Heart left ventricle (tissue), 13 donors: ENCODE data around the gene ZNF341.

ENCODE experiments used
- POLR2A ChIP-seq, 2 donors: fragments of 450-650 bp; IDR thresholded peaks; one replicate each; pipeline ENCODE4 v1.6.1; 2017; ENCODE audit warnings: antibody characterized with exemption in 2 of 2, mild to moderate bottlenecking in 2 of 2, moderate library complexity in 2 of 2
- TF ChIP-seq, protein P1 (sequence below), 12 donors: fragments of 200-600 bp; sonication (generic) in 4 of 12; IDR thresholded peaks; one replicate each; pipeline versions ENCODE4 v1.5.0 to v1.8.0; 2018 to 2022; ENCODE audit warnings: antibody characterized with exemption in 12 of 12, mild to moderate bottlenecking in 5 of 12
- donor health status: ischemic (EF 13 %, LVEDD 7.1; RV severe dilation, severe dysfunction).
- donor health status: DM: no; HTN: yes; CAD: no.
- donor health status: DM: no; HTN: no; CAD: no.
- donor health status: ischemic (EF 25% LVEDD 6.9; RV normal size, moderate dysfunction).
- donor health status: ischemic (EF 25% LVEDD 5.7; RV mildly dilated, moderate dysfunction).
- donor health status: ischemic (EF 35%, LVEDD 5.7; RV mildly dilated, moderate dysfunction).
- donor health status: nonischemic (EF 11% LVEDD 7.7; RV severe dilation, severe dysfunction).
- donor health status: DM: yes; HTN: yes; CAD: no.
- donor health status: PGD.
- donor health status: ischemic (EF 29% LVEDD 5.4; RV normal size, mild dysfunction).
- donor health status: nonischemic (EF 23%, LVEDD 6.1; RV moderate dilation, normal function).

DNA sequence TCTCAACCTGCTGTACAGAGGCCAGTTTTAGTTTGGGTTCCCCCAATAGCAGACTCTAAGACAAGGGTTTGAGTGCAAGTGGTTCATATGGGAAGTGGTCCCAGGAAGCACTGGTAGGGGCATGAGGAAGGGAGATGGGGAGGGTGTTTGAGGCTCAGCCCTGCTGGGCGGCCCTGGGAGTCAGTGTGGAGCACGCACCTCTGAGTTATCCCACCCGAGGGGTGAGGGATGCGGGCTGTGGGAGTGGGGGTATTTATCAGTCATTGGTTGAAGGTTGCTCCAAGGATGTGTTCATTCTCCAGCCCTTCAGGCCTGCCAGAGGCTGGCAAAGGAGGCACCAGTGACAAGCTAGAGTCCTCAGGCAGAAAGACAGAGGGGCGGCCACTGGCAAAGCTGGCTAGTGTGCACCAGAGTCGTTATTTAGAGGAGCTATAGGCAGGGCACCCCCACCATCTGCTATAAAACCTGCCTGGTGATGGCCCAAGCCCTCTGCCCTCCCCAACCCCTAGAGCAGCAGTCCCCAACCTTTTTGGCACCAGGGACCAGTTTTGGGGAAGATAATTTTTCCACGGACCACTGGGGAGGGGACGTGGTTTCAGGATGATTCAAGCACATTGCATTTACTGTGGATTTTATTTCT is 28.2 kb upstream of the ZNF341 start:
- TF ChIP-seq, protein P1, sequence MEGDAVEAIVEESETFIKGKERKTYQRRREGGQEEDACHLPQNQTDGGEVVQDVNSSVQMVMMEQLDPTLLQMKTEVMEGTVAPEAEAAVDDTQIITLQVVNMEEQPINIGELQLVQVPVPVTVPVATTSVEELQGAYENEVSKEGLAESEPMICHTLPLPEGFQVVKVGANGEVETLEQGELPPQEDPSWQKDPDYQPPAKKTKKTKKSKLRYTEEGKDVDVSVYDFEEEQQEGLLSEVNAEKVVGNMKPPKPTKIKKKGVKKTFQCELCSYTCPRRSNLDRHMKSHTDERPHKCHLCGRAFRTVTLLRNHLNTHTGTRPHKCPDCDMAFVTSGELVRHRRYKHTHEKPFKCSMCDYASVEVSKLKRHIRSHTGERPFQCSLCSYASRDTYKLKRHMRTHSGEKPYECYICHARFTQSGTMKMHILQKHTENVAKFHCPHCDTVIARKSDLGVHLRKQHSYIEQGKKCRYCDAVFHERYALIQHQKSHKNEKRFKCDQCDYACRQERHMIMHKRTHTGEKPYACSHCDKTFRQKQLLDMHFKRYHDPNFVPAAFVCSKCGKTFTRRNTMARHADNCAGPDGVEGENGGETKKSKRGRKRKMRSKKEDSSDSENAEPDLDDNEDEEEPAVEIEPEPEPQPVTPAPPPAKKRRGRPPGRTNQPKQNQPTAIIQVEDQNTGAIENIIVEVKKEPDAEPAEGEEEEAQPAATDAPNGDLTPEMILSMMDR (IDR thresholded peaks at IDR 0.05): no peak
- TF ChIP-seq POLR2A (IDR thresholded peaks at IDR 0.05): no peak
